Measurements from ENCODE around the gene CHN2. TPM values are rescaled to one million over a fixed set of nuclear protein-coding genes. Genes with fewer than 3 reads are reported as not detected.

Gene CHN2
- total RNA-seq, 1 donor, result under 0.01 TPM

DNA sequence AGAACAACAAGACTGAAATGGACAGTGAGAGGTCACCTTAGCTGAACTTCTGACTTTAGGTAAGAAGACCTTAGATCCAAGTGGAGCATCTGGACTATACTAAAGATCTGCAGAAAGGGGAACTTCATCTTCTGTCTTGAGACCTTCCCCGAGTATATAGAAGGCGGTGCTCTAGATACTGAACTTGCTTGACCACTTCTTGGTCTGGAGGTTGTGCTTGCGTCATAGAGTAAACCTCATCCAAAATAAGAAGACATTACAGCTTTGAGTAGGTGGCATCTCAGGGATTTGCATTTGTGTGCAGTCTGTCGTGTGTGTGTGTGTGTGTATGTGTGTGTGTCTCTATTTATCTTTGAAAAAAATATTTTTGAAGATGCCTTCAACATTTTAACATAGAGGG, 157.5 kb downstream of the CHN2 start:
- TF ChIP-seq, protein P1, sequence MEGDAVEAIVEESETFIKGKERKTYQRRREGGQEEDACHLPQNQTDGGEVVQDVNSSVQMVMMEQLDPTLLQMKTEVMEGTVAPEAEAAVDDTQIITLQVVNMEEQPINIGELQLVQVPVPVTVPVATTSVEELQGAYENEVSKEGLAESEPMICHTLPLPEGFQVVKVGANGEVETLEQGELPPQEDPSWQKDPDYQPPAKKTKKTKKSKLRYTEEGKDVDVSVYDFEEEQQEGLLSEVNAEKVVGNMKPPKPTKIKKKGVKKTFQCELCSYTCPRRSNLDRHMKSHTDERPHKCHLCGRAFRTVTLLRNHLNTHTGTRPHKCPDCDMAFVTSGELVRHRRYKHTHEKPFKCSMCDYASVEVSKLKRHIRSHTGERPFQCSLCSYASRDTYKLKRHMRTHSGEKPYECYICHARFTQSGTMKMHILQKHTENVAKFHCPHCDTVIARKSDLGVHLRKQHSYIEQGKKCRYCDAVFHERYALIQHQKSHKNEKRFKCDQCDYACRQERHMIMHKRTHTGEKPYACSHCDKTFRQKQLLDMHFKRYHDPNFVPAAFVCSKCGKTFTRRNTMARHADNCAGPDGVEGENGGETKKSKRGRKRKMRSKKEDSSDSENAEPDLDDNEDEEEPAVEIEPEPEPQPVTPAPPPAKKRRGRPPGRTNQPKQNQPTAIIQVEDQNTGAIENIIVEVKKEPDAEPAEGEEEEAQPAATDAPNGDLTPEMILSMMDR (IDR thresholded peaks at IDR 0.05; ENCODE audit: insufficient read depth, low read depth, low read length), result no peak
- DNase-seq (ENCODE audit: low read depth), result no peak
- H3K4me3 ChIP-seq (ENCODE audit: low read depth, low read length), result no peak overlapping the region

DNA sequence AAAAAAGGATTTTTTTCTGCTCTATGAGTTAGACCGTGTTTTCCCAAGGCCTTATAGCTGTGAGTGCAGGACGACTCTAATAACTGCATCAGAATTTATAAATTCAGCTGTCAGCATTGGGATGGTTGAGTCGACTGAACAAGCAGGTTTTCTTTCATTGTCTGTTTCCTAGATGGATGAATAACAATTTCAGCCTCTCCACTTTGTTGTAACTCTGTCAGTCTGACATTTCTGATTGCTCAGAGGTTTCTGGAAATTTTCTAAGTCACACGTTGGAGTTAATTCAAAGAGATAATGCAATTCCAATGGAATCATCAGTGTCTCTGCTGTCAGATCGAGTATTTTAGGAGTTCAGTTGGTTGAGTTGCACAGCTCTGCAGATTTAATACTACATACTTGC, 159.2 kb downstream of the CHN2 start:
- TF ChIP-seq, protein P1 (IDR thresholded peaks at IDR 0.05; ENCODE audit: insufficient read depth, low read depth, low read length), result no peak
- no peak overlapping the region for H3K4me3 ChIP-seq (ENCODE audit: low read depth, low read length)
- no peak for DNase-seq (ENCODE audit: low read depth)

DNA sequence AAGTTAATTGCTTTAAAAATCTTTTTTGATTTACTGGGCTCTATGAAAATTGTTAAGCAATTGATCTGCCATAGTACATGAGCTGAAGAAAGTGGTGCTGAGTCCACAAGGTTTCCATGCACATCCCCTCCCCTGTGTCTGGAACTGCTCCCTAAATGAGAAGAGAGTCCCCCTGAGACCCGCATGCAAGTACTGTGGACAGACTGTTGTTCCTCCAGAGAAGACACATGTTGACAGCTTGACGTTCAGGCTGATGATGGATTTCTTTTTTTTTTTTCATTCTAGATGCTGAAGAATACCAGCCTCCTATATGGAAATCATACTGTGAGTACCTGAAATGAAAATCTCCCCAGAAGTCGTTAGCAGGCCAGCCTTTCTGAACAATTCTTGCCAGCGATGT, 159.8 kb downstream of the CHN2 start:
- TF ChIP-seq, protein P1 (IDR thresholded peaks at IDR 0.05; ENCODE audit: insufficient read depth, low read depth, low read length), result no peak
- no peak for DNase-seq (ENCODE audit: low read depth)
- no peak overlapping the region for H3K4me3 ChIP-seq (ENCODE audit: low read depth, low read length)

DNA sequence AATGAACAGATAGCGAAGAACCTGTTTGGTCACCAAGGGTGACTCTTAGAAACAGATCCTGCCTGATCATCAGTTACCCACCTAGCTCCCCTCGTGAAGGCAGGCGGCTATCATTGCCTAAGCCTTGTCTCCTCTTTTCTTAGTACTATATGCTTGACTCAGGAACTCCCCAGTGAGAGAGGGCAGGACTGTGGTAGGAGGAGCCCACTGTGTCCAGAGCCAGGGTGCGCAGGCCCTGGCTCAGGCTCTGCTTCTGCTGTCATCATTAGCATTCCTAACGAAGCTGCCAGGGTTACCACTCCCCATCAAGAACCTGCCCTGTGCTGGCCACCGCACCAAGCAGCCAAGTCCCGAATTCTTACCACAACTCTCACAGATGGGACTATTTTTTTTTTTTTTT, 160.8 kb downstream of the CHN2 start:
- TF ChIP-seq, protein P1 (IDR thresholded peaks at IDR 0.05; ENCODE audit: insufficient read depth, low read depth, low read length), result no peak
- no peak overlapping the region for H3K4me3 ChIP-seq (ENCODE audit: low read depth, low read length)
- DNase-seq (ENCODE audit: low read depth), result no peak

DNA sequence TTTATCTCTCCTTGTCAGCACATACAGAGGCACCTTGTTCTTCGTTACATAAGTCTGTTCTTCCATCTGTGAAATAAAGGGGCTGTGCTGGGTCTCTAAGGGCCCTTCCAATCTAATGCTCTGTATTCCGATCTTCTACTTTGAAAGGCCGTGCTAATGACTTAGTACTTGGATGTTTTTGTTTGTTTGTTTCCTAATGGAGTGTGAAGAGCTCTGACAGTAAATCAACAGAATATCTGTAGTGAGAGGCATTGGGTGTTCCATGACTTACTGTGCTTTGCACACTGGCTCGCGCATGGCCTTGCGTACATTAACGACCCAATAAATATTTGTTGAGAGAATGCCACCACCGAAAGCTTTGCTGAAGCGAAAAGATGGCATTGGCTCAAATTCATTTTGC, 162.1 kb downstream of the CHN2 start:
- no peak overlapping the region for H3K4me3 ChIP-seq (ENCODE audit: low read depth, low read length)
- no peak for DNase-seq (ENCODE audit: low read depth)
- TF ChIP-seq, protein P1 (IDR thresholded peaks at IDR 0.05; ENCODE audit: insufficient read depth, low read depth, low read length), result no peak

DNA sequence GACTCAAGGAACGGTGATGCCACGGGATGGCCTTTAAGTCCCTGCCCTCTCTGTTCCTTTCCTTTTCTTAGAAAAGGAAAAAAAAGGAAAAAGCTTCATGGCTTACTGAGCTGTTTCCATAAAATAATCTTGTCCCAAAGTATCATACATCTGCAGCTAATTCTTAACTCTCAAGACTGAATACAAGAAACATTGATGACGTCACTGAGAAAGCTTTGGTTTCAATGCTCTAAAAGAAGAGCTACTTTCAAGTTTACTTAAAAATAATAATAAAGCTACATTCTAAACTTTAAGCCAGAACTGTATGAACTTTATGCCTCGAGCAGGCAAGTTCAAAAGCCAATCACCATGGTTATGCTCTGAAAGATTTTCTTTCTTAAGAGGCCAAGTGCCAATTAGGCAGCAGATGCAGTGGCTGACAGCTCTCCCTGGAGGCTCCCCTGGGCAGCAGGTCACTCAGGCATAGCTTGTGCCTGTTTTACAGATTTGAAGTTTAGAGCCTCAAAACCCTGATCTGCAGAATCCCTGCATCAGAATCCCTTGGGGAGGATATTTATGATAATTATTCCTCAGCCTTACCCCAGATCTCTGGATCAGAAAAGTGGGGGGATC, 165.0 kb downstream of the CHN2 start:
- TF ChIP-seq, protein P1 (IDR thresholded peaks at IDR 0.05; ENCODE audit: insufficient read depth, low read depth, low read length), result no peak
- no peak overlapping the region for H3K4me3 ChIP-seq (ENCODE audit: low read depth, low read length)
- DNase-seq (ENCODE audit: low read depth), result no peak

Data from fibroblast of villous mesenchyme (primary cell).